Astrocyte of the cerebellum (primary cell): Measurements from ENCODE around the gene CFAP100.

Source experiments
- DNase-seq: peaks from one replicate; pipeline ENCODE4 v3.0.0-alpha.2; 2011; ENCODE audit warnings: low read depth
- H3K4me3 ChIP-seq: 2 replicates; pipeline ENCODE4 v1.5.1; 2011; ENCODE audit warnings: mild to moderate bottlenecking, low read depth, low read length, moderate library complexity
- in situ Hi-C: cut with HindIII; loops from 2 replicates; pipeline ENCODE4 v1.10.0; 2017; ENCODE audit warnings: low sequenced_read_pairs
- TF ChIP-seq, protein P1 (sequence below): IDR thresholded peaks from 2 replicates; pipeline ENCODE4 v1.5.1; 2012; ENCODE audit warnings: low read length, low read depth, moderate library complexity, mild to moderate bottlenecking; ENCODE audit errors: missing control alignments

The CFAP100 gene

DNA sequence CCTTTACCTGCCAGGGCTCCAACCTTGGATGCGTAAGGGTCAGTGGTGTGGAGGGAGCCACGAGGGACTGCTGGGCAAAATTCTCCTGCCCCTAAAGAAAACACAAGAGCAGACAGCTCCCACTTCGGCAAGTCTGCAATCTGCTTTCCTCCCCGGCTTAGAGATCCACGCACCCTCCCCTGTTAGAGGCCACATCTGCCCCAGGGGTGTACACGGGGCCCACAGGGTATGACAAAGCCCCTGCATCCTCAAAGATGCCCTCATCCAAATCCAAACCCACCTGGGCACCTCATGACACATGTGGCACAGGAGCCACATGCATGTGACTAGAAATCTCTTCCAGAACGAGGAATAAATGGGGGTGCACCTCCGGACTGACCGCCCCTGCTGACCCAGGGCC is 55.5 kb downstream of the CFAP100 start:
- no peak overlapping the region for H3K4me3 ChIP-seq
- TF ChIP-seq, protein P1, sequence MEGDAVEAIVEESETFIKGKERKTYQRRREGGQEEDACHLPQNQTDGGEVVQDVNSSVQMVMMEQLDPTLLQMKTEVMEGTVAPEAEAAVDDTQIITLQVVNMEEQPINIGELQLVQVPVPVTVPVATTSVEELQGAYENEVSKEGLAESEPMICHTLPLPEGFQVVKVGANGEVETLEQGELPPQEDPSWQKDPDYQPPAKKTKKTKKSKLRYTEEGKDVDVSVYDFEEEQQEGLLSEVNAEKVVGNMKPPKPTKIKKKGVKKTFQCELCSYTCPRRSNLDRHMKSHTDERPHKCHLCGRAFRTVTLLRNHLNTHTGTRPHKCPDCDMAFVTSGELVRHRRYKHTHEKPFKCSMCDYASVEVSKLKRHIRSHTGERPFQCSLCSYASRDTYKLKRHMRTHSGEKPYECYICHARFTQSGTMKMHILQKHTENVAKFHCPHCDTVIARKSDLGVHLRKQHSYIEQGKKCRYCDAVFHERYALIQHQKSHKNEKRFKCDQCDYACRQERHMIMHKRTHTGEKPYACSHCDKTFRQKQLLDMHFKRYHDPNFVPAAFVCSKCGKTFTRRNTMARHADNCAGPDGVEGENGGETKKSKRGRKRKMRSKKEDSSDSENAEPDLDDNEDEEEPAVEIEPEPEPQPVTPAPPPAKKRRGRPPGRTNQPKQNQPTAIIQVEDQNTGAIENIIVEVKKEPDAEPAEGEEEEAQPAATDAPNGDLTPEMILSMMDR: no peak
- in situ Hi-C loops: no loop called here
- no peak for DNase-seq

- in situ Hi-C loops: no loop called here
- TF ChIP-seq, protein P1: no peak
- DNase-seq: no peak
- no peak overlapping the region for H3K4me3 ChIP-seq
These were observed 56.0 kb downstream of the CFAP100 start for GRCh38 chr3:126450744-126451143.

GRCh38 chr3:126451511-126451910 is 56.8 kb downstream of the CFAP100 start:
- H3K4me3 ChIP-seq: no peak overlapping the region
- in situ Hi-C loops: no loop called here
- no peak for DNase-seq
- TF ChIP-seq, protein P1: no peak

GRCh38 chr3:126452213-126452612 is 57.5 kb downstream of the CFAP100 start:
- in situ Hi-C loops: no loop called here
- no peak for DNase-seq
- TF ChIP-seq, protein P1: no peak
- H3K4me3 ChIP-seq: no peak overlapping the region

DNA sequence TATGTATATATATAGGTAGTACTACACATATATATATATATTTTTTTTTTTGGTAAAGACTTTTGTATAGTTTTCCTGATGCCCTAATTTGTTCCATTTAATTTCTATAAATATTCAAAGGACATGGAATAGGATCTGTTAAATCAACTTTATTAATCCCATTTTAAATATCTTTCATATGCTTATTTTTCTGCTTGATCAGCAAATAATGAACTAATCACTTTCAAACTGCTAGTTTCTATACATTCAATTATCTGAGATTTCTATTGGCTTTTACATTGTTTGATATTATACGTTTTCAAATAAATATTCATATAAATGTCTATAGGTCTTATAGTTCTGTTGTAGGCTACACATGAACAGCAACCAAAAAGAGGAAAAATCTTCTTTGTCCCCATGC is 59.3 kb downstream of the CFAP100 start:
- H3K4me3 ChIP-seq: no peak overlapping the region
- TF ChIP-seq, protein P1: no peak
- in situ Hi-C loops: no loop called here
- no peak for DNase-seq

DNA sequence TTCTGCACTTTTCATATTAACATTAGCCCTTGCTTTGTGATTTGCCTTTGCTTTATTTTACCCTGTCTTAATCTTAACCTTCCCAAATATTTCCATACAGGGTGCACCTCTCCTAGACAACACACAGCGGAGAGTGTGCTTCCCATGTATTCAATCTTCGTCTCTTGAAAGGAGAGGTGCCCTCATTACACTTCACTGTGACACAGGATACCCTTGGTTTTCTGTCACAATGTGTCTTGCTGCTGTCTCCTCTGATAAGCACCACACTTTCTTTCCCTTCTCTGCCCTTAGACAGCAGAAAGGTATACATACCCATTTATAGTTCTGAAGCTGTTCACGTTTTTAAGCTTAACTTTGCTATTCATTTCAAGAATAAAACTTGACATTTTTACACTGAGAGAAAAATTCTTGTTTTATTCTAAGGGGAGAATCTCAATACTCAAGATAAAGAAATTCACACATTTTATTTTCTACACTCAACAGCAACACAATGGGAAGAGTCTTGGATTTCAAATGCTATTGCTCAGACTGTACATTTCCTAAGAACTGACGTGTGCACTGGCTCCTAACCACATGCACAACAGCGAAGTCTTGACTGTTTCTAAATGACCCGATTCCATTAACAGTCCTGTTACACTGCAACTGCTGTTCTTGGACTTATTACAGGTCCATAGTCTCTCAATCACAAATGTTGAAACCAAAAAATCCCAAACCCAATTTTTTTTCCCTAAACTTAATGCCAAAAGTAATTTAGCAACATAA is 59.9 kb downstream of the CFAP100 start:
- no peak overlapping the region for H3K4me3 ChIP-seq
- in situ Hi-C loops: no loop called here
- DNase-seq: no peak
- TF ChIP-seq, protein P1: no peak
